Lower leg skin (tissue), 4 donors: ENCODE results near the gene ALPP. TPM values are rescaled to one million over a fixed set of nuclear protein-coding genes. Genes with fewer than 3 reads are reported as not detected.
"Not testable (repeated sequence)": the region's sequence is repeated elsewhere in the genome, so short reads cannot be mapped to it uniquely, and the experiment has no call there.

ENCODE experiments used
- DNase-seq, 2 donors: peaks; one replicate each; pipeline ENCODE4 v3.0.0-alpha.2; 2019; ENCODE audit warnings: low spot score in 2 of 2
- H3K4me3 ChIP-seq: fragments of 200-600 bp; sonication (generic); 2 replicates; pipeline ENCODE4 v1.5.1; 2017; ENCODE audit warnings: mild to moderate bottlenecking, low read depth; ENCODE audit not compliant: poor library complexity, severe bottlenecking
- POLR2A ChIP-seq, 2 donors: fragments of 450-650 bp; IDR thresholded peaks; one replicate each; pipeline ENCODE4 v1.6.1; 2016 to 2017; ENCODE audit warnings: antibody characterized with exemption in 2 of 2, mild to moderate bottlenecking in 1 of 2, moderate library complexity in 1 of 2
- WGBS, 2 donors: methylation state at CpG; one replicate each; pipeline ENCODE4 v1.1.5; 2018; 5-methylcytosine and 5-hydroxymethylcytosine counted together
- intact Hi-C: fragments of 100-400 bp; cut with DNase I; formaldehyde crosslinking; loops from one replicate; pipeline ENCODE4 v1.15.0; 2023; ENCODE audit warnings: low total_unique reads
- total RNA-seq, 4 donors: library from RNA; depleted of rRNA; stranded (reverse); fragments of >200 nt; gene quantifications; one replicate each; pipeline ENCODE4 v1.1.0, GENCODE V29; 2016
- TF ChIP-seq, protein P1 (sequence below), 3 donors: fragments of 450-650 bp; IDR thresholded peaks; one replicate each; pipeline ENCODE4 v1.5.1; 2016; ENCODE audit warnings: antibody characterized with exemption in 3 of 3, mild to moderate bottlenecking in 3 of 3, moderate library complexity in 2 of 3

The ALPP gene
- total RNA-seq, 4 donors from 2014 or later: not detected

DNA sequence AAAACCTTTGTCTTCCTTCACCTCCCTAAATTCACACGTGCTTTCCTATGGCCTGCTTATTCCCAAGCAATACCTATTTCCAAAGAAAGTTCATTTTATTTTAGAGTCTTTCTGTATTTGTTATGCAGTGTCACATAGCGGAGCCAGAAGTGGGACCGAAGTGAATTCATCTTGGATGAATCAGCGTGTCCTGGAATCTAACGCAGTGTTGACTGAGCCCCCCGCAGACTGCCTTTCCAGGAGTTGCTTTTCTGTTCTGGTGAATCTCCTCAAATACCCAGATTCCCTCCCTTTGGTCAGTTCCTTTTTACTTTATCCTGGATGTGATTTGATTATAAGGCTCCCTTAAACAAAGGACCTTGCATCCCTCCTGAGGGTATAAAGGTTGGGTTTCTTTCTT, 10.8 kb downstream of the ALPP start:
- no peak for DNase-seq
- no peak overlapping the region for H3K4me3 ChIP-seq
- 54 to 62% methylated on average over 6 of the region's 6 CpGs for WGBS, 2 donors
- intact Hi-C loops: no loop called here
- TF ChIP-seq, protein P1, sequence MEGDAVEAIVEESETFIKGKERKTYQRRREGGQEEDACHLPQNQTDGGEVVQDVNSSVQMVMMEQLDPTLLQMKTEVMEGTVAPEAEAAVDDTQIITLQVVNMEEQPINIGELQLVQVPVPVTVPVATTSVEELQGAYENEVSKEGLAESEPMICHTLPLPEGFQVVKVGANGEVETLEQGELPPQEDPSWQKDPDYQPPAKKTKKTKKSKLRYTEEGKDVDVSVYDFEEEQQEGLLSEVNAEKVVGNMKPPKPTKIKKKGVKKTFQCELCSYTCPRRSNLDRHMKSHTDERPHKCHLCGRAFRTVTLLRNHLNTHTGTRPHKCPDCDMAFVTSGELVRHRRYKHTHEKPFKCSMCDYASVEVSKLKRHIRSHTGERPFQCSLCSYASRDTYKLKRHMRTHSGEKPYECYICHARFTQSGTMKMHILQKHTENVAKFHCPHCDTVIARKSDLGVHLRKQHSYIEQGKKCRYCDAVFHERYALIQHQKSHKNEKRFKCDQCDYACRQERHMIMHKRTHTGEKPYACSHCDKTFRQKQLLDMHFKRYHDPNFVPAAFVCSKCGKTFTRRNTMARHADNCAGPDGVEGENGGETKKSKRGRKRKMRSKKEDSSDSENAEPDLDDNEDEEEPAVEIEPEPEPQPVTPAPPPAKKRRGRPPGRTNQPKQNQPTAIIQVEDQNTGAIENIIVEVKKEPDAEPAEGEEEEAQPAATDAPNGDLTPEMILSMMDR (IDR thresholded peaks at IDR 0.05): no peak
- no peak for TF ChIP-seq POLR2A (IDR thresholded peaks at IDR 0.05)

DNA sequence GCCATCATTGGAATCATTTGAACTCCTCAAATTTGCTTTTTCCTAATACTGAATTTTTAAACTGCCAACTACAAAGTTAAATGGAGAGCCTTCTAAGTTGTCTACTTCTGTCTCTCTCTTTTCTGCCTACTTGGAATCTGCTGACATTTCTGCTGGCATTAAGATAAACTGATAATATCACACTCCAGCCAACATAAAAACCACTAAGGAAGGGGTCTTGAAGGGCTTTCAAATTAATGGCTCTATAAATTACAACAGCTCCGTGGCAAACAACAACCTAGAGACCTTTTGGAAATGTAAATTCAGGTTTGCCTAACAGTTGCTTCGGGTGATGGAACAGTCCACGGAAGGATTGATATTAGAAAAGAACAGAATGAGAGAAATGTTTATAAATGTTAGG, 12.1 kb downstream of the ALPP start:
- TF ChIP-seq POLR2A (IDR thresholded peaks at IDR 0.05): no peak
- TF ChIP-seq, protein P1 (IDR thresholded peaks at IDR 0.05): no peak
- intact Hi-C loops: no loop called here
- 25 to 37% methylated on average over 3 of the region's 3 CpGs for WGBS, 2 donors
- no peak for DNase-seq
- H3K4me3 ChIP-seq: no peak overlapping the region

DNA sequence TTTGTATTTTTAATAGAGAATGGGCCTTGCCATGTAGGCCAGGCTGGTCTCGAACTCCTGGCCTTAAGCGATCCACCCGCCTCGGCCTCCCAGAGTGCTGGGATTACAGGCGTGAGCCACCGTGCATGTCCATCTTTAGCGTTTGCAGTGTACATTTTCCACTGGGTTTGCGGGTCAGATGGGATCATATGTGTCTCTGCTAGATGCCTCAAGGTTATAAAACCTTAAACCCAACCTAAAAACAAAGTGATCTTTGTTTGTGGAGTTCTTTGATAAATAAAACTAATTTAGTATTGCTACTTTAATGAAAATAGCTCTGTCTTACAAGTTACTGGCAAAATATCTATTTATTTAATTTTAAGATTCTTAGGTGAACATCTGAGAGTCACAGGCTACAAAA, 15.0 kb downstream of the ALPP start:
- intact Hi-C loops: no loop called here
- H3K4me3 ChIP-seq: no peak overlapping the region
- 89 to 94% methylated on average over 8 of the region's 8 CpGs for WGBS, 2 donors
- no peak for DNase-seq
- TF ChIP-seq, protein P1 (IDR thresholded peaks at IDR 0.05): no peak
- TF ChIP-seq POLR2A (IDR thresholded peaks at IDR 0.05): no peak

DNA sequence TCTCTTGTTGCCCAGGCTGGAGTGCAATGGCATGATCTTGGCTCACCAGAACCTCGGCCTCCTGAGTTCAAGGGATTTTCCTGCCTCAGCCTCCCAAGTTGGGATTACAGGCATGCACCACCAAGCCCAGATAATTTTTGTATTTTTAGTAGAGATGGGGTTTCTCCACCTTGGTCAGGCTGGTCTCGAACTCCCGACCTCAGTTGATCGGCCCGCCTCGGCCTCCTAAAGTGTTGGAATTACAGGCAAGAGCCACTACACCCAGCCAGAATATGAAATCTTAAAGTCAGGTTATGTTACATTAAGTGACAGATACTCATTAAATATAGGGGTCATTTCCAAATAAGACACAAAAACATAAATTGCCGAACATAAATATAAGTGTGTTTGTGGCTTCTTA, 15.9 kb downstream of the ALPP start:
- H3K4me3 ChIP-seq, DNase-seq, intact Hi-C loops: not testable (repeated sequence)
- 94 to 95% methylated on average over 7 of the region's 7 CpGs for WGBS, 2 donors

DNA sequence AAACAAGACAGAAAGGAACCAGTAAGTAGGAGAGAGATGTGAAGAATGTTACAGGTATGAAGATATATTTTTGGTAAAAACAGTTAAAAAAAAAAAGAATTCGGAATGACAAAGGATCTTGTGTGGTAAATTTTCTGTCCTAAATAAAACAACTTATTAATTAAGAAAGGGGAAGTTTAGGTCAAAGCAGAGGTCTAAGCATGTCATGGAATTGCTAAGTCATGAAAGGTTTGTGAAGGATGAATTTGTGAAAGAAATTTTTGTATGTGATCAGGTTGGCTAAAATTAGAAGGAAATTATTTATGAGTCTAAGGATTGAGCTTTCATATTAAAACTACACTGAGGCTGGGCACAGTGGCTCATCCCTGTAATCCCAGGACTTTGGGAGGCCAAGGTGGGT, 17.0 kb downstream of the ALPP start:
- no peak for DNase-seq
- no peak for TF ChIP-seq POLR2A (IDR thresholded peaks at IDR 0.05)
- TF ChIP-seq, protein P1 (IDR thresholded peaks at IDR 0.05): no peak
- 70 to 75% methylated on average over 1 of the region's 1 CpG for WGBS, 2 donors

DNA sequence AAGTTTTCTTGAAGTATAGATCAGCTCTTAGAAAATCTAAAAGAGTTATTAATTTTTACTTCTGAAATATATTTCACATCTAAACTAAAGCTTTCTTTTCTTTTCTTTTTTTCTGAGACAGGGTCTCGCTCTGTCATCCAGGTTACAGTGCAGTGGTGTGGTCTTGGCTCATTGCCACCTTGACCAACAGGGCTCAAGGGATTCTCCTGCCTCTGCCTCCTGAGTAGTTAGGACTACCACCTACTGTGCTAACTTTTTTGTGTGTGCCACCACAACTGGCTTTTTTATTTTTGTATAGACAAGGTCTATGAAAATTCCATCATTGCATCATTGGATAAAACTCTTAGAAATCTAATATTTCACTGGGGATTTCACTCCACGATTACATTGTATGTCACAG, 18.1 kb downstream of the ALPP start:
- TF ChIP-seq, protein P1 (IDR thresholded peaks at IDR 0.05): no peak
- TF ChIP-seq POLR2A (IDR thresholded peaks at IDR 0.05): no peak
- no peak for DNase-seq
- no peak overlapping the region for H3K4me3 ChIP-seq
- WGBS, 2 donors: 69 to 80% methylated on average over 2 of the region's 2 CpGs
- intact Hi-C loops: no loop called here

More for the DNA sequence above, 17.0 kb downstream of the ALPP start:
- intact Hi-C loops: no loop called here
- H3K4me3 ChIP-seq: no peak overlapping the region
